Esophagus squamous epithelium (tissue), 4 donors: ENCODE measurements around the gene THOC2.

Source experiments
- CTCF ChIP-seq, 6 experiments: fragments of 450-650 bp in 4 of 6; fragments of 200-600 bp in 2 of 6; sonication (generic) in 2 of 6; IDR thresholded peaks; one replicate each; pipeline ENCODE4 v1.5.1; 2016 to 2019; ENCODE audit warnings: antibody characterized with exemption in 6 of 6, mild to moderate bottlenecking in 4 of 6, moderate library complexity in 4 of 6
- POLR2A ChIP-seq, 4 donors: fragments of 450-650 bp; IDR thresholded peaks; one replicate each; pipeline ENCODE4 v1.6.1; 2017; ENCODE audit warnings: antibody characterized with exemption in 4 of 4, mild to moderate bottlenecking in 4 of 4, moderate library complexity in 3 of 4

GRCh38 chrX:123607806-123608205, 125.0 kb downstream of the THOC2 start:
- no peak for TF ChIP-seq CTCF (IDR thresholded peaks at IDR 0.05)
- TF ChIP-seq POLR2A (IDR thresholded peaks at IDR 0.05) = no peak
